ENCODE data around the gene CDK10. TPM values are rescaled to one million over a fixed set of nuclear protein-coding genes. Genes with fewer than 3 reads are reported as not detected.
A peak's percentile ranks its signal among the peaks of the same experiment; 100 is the strongest.
"Not testable (repeated sequence)": the region's sequence is repeated elsewhere in the genome, so short reads cannot be mapped to it uniquely, and the experiment has no call there.

The CDK10 gene
- total RNA-seq, 1 donor from 2014 or later, result 79.6 TPM

GRCh38 chr16:89693931-89694783, 7.7 kb downstream of the CDK10 start:
- ATAC-seq, result no peak
- Histone ChIP-seq H3K9me3 (no peaks in the 10 kb centered on the region), H3K4me1 (no peaks in the 10 kb centered on the region), H3K27ac (no peak overlapping the region), H3K36me3 (peaks cover 75% of the 10 kb centered on the region), H3K4me3 (no peak overlapping the region), H3K27me3 (ENCODE audit: low read depth) (no peaks in the 10 kb centered on the region)
- intact Hi-C loops (cut with DNase I), result no loop called here
- peak; percentile 47 for DNase-seq
- no peak for TF ChIP-seq CTCF (IDR thresholded peaks at IDR 0.05)

- H3K27me3 ChIP-seq (ENCODE audit: low read depth); intact Hi-C loops (cut with DNase I); H3K4me3 ChIP-seq; H3K9me3 ChIP-seq; H3K27ac ChIP-seq; H3K4me1 ChIP-seq; DNase-seq; ATAC-seq: not testable (repeated sequence)
- H3K36me3 ChIP-seq, result peaks cover 75% of the 10 kb centered on the region
Measured at GRCh38 chr16:89694784-89695085, 8.2 kb downstream of the CDK10 start.

DNA sequence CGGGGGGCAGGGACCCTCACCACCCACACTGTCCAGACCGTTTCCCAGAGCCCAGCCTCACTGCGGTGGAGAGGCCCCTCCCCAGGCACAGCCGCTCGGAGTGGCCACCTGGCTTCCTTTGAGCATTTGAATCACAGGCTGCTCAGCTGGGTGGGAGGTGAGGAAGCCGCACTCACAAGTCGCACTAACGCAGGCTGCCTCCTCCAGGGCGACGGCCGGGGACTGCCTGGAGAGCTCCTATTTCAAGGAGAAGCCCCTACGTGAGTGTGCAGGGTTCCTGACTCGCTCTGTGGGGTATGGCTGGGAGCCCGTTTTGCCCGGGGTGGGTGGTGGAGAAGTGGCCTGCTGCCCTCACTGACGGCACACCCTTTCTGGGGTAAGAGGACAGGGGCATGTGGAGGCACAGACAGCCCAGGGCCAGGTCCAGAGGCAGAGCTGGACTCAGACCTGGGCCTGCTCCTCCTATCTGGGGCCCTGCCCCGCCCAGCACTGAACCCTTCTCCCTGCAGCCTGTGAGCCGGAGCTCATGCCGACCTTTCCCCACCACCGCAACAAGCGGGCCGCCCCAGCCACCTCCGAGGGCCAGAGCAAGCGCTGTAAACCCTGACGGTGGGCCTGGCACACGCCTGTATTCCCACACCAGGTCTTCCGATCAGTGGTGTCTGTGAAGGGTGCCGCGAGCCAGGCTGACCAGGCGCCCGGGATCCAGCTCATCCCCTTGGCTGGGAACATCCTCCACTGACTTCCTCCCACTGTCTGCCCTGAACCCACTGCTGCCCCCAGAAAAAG, 8.8 kb downstream of the CDK10 start:
- intact Hi-C loops (cut with DNase I), result no loop called here
- Histone ChIP-seq H3K9me3 (no peaks in the 10 kb centered on the region), H3K27me3 (ENCODE audit: low read depth) (no peaks in the 10 kb centered on the region), H3K4me1 (peaks cover 9% of the 10 kb centered on the region), H3K4me3 (no peak overlapping the region), H3K27ac (no peak overlapping the region), H3K36me3 (peaks cover 71% of the 10 kb centered on the region)
- DNase-seq (peak; percentile 49), ATAC-seq (no peak)
- TF ChIP-seq CTCF (IDR thresholded peaks at IDR 0.05), result no peak

GRCh38 chr16:89695875-89696669, 9.6 kb downstream of the CDK10 start:
- Histone ChIP-seq H3K27ac (no peak overlapping the region), H3K9me3 (no peaks in the 10 kb centered on the region), H3K4me3 (no peak overlapping the region), H3K36me3 (peaks cover 66% of the 10 kb centered on the region), H3K27me3 (ENCODE audit: low read depth) (no peaks in the 10 kb centered on the region), H3K4me1 (peaks cover 17% of the 10 kb centered on the region)
- ATAC-seq (no peak), DNase-seq (peak; percentile 48)
- no peak for TF ChIP-seq CTCF (IDR thresholded peaks at IDR 0.05)
- intact Hi-C loops (cut with DNase I), result no loop called here

- DNase-seq, result peak; percentile 50
- H3K4me1 ChIP-seq, result peaks cover 17% of the 10 kb centered on the region
- no peaks in the 10 kb centered on the region for H3K9me3 ChIP-seq
- ATAC-seq, result no peak
- TF ChIP-seq CTCF (IDR thresholded peaks at IDR 0.05), result no peak
- intact Hi-C loops (cut with DNase I), result no loop called here
- no peak overlapping the region for H3K27ac ChIP-seq
- H3K27me3 ChIP-seq (ENCODE audit: low read depth), result no peaks in the 10 kb centered on the region
- peaks cover 60% of the 10 kb centered on the region for H3K36me3 ChIP-seq
- H3K4me3 ChIP-seq, result no peak overlapping the region
Measured at GRCh38 chr16:89696670-89697128, 10.2 kb downstream of the CDK10 start.

All from lower lobe of right lung (tissue), 2 donors.